Measurements from ENCODE around the gene CREB3L1.

The CREB3L1 gene

DNA sequence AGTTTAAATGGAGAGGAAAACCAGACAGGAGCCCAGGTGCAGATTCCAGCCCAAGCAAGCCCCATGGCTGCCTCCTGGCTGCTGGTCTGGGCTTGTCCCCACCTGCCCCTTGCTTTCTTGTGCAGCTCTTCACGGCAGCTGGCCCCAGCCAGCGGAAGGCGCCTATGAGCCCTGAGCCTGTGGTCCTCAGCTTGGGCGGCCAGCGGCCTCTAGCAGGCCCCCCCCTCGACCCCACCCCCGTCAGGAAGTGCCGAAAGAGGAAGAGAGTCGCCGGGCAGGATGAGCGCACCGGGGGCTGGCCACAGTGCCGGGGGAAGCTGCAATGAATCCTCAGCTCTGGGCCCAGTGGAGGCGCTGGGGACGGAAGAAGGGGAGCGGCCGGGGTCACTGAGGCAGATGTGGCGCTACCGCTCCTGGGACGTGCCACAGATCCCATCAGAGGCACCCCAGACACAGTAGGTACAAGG lies 67.7 kb downstream of the CREB3L1 start:
- no peak for DNase-seq (ENCODE audit: low read depth)

GRCh38 chr11:46345881-46346484 lies 68.5 kb downstream of the CREB3L1 start:
- DNase-seq (ENCODE audit: low read depth), result no peak

- DNase-seq (ENCODE audit: low read depth), result peak; percentile 23
Observed at GRCh38 chr11:46346886-46347636, 69.6 kb downstream of the CREB3L1 start, which contains the start of gene DGKZ. Gene DGKZ (plus strand): TSS chr11:46347463. CDS start chr11:46347660, 197 bp downstream.

DNA sequence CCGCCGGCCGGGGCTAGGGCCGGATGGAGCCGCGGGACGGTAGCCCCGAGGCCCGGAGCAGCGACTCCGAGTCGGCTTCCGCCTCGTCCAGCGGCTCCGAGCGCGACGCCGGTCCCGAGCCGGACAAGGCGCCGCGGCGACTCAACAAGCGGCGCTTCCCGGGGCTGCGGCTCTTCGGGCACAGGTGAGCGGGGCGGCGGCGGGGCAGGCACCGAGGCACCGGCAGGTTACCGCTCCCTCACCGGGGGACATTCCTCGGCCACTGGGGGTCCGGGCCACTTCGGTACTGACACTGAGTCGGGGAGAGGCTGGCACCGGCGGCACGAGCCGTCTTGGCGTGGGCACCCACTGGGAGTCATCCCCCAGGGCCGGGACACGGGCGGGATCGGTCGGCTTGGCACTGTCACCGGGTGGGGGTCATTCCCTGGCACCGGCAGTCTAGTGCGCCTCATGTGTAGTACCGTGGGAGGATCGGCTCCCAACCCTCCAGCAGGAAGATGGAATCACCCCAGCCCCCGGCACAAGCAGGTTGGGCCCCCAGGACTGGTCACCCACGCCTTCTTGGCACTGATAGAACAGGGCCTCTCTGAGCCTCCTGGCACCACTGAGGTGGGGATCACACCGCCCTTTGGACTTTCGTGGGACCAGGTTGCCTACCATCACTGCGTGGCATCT lies 70.3 kb downstream of the CREB3L1 start:
- no peak for DNase-seq (ENCODE audit: low read depth)

- no peak for DNase-seq (ENCODE audit: low read depth)
Observed at GRCh38 chr11:46348566-46349401, 71.3 kb downstream of the CREB3L1 start.

DNA sequence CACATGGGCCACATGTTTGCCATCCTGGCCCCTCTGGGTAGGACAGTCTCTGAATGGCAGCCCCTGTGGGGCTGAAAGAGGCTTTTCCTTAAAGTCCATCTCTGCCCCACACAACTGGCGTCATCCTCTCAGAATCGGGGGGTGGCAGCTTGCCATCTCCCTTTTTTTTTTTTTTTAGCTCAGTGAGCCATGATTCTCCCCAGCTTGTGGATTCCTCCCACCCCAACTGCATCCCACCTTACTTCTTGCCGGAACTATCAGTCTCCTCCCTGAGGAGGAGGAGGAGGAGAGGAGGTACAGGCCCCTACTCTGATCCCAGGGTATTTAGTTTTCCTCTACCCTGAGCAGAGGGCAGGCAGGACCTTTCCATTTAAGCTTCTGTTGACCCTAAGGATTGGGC lies 73.2 kb downstream of the CREB3L1 start:
- no peak for DNase-seq (ENCODE audit: low read depth)

DNA sequence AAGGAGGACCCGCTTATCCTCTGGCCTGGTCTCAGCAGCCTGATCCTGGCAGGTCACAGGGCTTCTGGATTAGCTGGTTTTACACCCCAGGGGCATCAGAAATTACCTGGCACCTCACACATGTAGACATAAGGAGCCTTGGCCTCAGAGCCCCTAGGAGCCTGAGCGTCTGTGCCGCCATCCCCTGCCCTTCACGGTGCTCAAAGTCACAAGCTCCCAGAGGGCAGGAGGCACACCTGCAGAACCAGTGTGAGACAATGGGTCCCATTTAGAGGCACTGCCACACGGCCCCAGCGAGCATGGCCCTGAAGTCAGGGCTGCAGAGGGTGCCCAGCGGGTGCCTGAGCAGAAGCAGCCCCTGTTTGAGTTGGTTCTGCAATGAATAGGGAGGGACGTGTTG lies 73.7 kb downstream of the CREB3L1 start:
- no peak for DNase-seq (ENCODE audit: low read depth)

- no peak for DNase-seq (ENCODE audit: low read depth)
Observed at GRCh38 chr11:46351606-46352005, 74.1 kb downstream of the CREB3L1 start.

DNA sequence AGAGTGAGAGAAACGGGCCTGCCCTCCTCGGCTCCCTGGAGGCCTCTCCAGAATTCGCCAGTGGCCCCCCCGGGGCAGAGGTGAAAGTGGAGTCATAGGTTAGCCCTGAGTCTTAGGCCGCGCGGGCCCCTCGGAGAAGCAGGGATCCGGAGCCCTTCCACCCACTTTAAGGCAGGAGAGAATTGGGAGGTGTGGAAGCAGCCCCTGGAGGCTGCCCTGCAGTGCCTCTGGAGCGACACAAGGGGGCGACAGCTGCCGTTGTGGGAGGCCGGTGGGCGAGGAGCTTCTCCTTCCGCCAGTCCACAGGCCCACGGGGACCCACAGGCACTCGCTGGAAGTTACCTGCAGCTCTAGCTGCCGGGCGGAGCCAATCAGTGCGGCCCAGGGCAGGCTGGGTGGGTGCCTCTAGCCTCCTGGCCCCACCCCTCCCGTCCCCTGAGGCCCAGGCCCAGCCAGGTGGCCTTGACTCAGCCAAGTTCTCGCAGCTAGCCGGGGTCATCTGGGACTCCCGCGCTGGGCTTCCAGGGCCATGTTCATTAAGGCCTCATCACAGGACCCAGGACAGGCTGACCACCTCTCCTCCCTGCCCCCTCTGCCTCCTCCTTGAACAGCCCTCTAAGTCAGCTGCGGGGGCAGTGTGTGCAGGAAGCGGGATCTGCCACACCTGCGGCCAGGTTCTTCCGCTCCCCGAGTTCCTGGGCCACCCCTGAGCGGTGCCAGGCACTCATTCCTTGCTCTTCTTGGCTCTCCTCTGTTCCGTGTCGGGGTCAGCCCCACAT lies 74.8 kb downstream of the CREB3L1 start:
- no peak for DNase-seq (ENCODE audit: low read depth)

DNA sequence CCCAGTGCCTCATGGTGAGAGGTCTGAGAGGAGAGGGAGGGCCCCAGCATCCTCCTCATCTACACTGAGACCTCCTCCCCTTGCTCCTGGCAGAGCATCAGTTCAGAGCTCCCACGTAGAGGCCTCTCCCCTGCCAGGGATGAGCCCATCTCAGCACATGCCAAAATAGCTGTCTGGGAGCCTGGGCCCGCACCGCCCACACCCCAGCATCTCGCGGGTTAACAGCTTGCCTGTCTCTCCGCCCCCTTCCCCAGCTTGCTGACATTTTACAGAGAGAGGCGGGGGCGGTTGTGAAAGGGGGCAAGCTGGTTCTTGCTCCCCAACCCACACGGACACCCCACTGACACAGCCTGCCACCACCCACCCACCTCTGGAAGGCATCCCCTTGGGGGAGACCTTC lies 76.2 kb downstream of the CREB3L1 start:
- no peak for DNase-seq (ENCODE audit: low read depth)

- no peak for DNase-seq (ENCODE audit: low read depth)
Observed at GRCh38 chr11:46356924-46357482, 79.5 kb downstream of the CREB3L1 start.

DNA sequence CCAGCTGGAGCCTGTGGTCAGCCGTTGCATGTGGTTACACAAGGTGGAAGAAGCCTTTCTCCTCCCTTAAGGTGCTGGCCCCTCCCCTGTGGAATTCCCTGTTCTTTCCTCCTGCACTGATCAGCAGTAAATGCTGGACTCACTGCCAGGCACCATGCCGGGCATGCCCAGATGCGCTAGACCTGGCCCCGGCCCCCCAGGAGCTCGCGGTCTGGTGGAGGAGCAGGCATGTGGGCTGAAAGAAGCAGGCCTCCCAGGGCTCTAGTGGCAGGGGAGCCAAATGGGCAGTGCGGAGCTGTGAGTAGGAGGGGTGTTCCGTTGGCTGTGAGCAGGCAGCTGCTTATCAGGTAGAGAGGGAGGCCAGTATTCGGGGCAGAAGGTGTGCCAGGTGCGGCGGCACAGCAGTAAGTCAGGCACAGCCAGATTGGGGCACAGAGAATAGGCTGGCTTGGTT lies 80.0 kb downstream of the CREB3L1 start:
- no peak for DNase-seq (ENCODE audit: low read depth)

DNA sequence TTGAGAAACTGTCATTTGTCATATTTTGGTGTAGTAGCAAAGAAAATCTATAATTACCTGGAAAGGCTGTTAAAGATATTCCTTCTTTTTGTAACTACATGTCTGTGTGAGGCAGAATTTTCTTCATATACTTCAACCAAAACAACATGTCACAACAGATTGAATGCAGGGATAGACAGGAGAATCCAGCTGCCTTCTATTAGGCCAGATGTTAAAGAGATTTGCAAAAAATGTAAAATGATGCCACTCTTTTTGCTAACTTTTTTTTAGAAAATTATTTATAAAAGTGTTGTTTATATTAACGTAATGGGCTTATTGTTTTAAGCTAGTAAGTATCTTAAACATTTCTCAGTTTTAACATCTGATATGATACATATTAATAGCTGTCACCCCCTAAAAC lies 82.5 kb downstream of the CREB3L1 start:
- DNase-seq (ENCODE audit: low read depth), result no peak

GRCh38 chr11:46360878-46361277 lies 83.4 kb downstream of the CREB3L1 start:
- no peak for DNase-seq (ENCODE audit: low read depth)

GRCh38 chr11:46361283-46362155 lies 84.1 kb downstream of the CREB3L1 start:
- no peak for DNase-seq (ENCODE audit: low read depth)

- no peak for DNase-seq (ENCODE audit: low read depth)
Observed at GRCh38 chr11:46362156-46363030, 84.9 kb downstream of the CREB3L1 start.

DNA sequence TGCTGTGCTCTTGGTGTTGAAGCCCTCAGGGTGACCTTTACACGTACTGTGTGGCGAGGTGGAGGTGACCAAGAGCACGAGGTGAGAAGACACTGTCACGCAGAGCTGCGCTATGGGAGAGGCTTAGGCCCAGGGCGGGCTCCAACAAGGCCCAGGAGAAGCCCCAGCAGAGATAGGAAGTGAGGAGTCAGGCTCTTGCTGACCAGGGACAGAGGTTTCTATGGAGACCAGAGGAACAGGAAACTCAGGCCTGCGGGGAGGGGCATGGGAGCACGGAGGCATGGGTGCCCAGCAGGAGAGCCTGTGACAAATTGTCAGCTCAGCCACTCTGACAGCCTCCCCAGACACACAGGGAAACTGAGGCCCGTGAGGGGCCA lies 85.6 kb downstream of the CREB3L1 start:
- DNase-seq (ENCODE audit: low read depth), result no peak

DNA sequence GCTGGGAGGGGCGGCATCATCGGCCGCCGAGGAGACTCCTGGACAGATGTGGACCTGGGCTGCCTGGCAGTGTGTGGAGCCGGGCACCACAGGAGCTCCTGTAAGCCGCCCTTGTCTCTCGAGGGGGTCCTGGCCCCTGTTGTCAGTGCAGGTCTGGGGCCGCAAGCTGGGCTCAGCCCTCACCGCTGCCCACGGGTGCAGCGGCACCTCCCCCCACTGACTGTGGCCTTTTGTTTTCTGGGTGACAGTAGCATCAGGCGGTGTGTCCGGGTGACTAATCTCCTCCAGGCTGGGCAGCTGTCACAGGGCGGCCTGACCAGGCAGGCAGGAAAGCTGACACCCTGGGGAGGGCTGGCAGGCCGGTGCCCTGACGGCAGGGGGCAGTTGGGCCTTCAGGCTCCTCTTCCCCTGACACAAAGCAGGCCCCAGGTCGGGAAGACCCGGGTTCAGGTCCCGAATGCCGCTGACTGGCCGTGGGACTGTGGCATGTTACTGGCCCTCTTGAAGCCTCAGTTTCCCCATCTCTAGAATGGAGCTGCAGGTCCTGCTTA lies 86.1 kb downstream of the CREB3L1 start:
- DNase-seq (ENCODE audit: low read depth), result no peak

DNA sequence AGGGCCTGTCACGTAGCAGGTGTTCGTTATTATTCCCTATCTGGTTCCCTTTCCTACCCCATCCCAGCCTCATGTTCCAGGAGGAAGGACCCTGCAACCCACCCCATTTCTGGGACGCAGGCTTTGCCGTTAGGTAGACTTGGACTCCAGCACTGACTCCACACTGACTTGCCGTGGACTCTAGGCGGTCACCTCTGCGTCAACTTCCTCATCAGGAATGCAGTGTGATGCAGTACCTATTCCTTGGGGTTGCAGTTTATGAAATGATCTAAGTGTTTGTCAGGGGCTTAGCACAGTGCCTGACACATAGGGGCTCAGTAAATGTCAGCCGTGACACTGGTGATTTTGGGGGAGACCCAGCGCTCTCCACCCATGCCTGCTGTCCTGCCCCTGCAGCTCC lies 86.6 kb downstream of the CREB3L1 start:
- no peak for DNase-seq (ENCODE audit: low read depth)

Measured in HS-27A (cell line).